Activated CD4-positive, alpha-beta T cell treated with anti-CD3 and anti-CD28 coated beads for 24 hours (primary cell): Measurements from ENCODE around the gene DOK3.

Experiments used
- DNase-seq, 2 donors: peaks; one replicate each; pipeline ENCODE4 v3.0.0-alpha.2; 2020; ENCODE audit warnings: low read depth in 2 of 2

DOK3 gene

DNA sequence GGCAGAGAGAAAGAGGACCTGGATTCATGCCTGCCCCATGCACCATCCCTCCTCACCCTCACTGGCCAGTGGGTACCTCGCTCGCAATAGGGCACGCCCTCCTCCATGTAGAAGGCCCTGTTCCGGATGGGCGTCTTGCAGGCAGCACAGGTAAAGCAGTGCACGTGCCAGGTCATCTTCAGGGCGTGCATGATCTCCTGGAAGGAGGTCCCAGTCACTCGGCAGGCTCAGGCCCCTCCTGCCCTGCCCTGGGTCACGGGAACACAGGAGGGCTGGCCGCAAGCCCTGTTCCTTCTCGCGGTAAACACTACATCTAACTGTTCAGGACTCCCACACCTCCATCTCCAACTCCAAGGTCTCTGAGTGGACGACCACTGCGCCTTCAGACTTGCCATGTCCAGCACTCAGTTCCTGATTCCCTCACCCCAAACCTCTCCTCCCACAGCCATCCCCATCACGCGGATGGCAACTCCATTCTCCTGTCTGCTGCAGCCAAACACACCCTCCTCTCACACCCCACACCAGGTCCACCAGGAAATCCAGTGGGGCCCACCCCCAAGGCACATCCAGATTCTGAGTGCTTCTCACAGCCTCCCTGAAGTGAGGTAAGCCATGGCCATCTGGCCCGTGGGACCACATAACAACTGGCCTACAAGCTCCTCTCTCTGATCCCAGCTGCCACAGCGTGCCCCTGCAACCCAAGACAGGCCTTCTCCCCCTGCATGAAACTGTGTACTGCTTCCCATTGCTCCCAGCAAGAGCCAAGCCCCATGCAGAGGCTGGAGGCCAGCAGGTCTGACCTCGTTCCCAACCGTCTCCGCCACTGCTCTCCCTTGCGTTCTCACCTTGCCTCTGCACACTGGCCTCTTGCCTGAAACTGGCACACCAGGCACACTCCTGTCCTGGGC lies 25.4 kb downstream of the DOK3 start:
- DNase-seq, result no peak

DNA sequence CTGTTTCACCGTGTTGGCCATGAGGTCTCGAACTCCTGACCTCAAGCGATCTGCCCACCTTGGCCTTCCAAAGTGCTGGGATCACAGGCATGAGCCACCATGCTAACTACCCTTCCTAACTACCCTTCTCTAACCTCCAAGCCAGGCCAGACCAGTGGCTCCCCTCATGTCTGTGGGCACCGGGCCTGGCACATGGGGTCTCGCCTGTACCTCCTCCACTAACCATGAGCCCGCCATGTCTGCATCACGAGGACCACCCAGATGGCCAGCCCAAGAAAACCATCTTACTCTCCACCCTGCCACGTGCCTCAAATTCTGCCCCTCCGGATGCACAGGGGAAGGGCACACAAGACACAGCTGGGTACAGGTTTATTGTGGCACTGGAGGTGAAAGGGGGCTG lies 26.6 kb downstream of the DOK3 start:
- no peak for DNase-seq

DNA sequence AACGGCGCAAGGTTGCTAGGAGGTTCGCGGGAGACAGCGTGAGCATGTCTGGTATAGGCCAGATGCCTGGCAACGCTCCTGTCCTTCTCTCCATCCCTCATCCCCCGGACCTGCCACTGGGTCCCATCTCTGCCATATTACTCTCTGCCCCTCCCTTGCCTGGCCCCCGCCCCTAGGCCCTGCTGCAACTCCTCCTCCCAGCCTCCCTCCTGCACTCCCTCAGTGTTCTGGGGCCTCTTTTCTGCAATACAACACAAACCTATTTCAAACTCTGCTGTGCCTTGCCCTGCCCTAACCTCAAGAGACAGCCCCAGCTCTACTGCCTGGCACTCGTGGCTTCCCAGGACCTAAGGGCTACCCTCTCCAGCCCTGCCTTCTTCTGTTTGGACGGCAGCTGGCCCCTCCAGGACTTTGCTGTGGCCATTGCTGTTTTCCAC lies 27.2 kb downstream of the DOK3 start:
- no peak for DNase-seq

DNA sequence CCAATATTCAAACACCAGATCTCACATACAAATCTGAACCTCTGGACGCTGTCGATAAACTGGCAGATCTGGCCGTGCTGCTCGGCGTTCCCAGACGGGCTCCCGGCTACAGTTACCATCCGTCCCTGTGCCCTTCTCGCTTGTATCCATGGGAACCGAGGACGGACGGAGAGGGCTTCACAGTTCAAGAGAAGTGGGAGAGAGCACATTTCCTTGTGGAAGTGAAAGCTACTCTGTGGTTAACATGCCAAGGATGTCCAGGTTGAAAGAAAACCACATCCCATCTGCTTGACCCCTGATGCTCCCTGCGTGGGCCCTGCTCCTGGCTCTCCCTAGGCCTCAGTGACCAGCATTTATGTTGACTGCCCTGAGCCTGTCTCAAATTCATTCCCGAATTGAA lies 29.9 kb downstream of the DOK3 start:
- no peak for DNase-seq

DNA sequence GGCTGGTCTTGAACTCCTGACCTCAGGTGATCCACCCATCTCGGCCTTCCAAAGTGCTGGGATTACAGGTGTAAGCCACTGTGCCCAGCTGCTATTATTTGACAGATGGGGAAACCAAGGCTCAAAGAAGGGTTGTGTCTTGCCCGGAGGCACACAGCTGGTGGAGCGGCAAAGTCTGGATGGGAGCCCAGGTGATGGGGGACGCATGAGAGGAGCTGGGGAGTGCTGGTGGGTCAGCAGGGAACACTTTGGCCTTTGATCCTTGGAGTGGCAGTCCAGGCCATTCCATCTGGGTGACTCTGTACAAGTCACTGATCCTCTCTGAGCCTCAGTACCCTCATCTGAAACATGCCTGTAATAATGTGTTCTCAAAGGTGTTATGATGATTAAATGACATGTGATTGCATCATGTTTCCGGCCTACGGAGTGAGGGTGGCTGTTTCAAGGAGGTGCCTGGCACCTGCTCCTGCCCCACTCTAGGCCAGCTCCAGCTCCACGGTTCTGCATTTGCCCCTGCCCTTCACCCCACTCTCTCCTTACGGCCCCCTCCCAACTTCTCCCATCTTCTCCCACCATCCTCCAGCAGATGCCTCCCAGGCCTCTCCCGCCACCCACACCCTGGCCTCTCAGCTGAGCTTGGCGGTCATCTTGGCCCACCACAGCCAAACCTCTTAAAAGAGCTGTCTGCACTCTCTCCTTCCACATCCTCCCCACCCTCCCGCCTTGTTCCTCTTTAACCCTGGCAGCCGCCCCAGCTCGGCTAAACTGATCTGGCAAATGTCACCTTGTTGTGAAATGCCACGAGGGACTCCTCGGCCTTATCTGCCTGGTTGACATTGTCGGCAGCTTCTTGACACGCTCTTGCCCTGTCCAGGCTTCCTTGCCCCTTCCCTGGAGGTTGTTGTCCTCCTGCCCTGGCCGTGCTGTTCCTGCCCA lies 30.6 kb downstream of the DOK3 start:
- DNase-seq, result no peak

DNA sequence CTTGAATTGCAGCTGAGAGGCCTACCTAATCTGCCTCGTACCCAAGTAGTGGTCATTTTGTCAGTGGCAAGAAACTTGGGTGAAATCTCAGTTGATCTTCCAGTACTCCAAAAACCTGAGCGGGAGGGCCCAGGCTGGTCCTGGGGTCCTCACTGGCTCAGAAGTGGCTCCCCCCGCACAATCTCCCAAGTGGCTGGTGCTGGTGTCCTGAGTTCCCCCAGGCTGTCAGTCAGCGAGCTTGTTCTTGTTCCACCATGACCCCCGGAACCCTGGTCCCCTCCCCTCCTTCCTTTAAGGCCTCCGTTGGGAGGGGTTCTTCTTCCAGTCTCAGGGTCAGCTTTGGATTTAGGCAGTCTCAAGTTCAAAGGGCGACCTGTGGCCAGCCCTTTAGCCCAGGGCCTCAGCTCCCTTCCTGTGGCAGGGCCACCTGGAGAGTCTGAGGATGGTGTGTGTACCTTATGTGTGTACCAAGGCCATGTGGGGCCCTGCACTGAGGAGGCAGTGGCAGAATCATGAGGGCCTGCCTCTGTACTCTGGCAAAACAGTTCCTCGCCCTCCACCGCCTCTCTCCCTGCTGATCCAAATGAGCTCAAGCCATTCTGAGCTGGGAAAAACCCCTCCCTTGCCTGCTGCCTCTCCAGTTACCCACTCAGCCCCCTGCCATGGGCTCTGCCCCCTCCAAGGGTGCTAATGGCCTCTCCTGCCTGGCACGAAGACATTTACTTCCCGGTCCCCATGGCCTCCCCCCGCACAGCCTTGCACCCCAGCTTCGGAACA lies 31.7 kb downstream of the DOK3 start:
- no peak for DNase-seq

DNA sequence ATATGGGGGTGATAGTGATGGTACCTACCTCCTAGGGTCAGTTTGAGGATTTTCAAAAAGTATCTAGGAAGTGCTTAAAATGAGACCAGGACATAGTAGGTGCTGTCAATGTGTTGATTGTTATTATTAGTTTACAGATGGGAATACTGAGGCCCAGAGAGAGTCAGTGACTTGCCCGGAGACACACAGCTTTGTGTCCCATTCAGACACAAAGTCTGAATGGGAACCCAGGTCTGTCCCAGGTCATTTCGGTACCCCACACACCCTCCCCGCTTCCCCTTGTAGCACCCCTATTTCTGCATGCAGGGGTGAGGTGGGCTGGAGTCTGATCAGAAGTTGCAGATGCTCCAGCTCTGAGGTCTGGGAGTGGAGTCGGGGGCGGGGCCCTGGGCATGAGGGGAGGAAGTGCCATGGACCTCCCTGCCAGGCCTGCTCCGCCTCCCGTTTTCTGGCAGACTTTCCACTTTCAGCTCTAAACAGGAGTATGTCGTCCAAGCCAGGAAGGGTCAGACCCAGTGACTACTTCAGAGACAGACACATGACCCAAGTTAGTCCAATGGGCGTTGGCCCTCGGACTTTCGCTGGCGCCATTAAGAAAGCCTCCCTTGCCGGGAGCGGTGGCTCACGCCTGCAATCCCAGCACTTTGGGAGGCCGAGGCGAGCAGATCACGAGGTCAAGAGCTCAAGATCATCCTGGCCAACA lies 32.9 kb downstream of the DOK3 start:
- DNase-seq, result no peak

DNA sequence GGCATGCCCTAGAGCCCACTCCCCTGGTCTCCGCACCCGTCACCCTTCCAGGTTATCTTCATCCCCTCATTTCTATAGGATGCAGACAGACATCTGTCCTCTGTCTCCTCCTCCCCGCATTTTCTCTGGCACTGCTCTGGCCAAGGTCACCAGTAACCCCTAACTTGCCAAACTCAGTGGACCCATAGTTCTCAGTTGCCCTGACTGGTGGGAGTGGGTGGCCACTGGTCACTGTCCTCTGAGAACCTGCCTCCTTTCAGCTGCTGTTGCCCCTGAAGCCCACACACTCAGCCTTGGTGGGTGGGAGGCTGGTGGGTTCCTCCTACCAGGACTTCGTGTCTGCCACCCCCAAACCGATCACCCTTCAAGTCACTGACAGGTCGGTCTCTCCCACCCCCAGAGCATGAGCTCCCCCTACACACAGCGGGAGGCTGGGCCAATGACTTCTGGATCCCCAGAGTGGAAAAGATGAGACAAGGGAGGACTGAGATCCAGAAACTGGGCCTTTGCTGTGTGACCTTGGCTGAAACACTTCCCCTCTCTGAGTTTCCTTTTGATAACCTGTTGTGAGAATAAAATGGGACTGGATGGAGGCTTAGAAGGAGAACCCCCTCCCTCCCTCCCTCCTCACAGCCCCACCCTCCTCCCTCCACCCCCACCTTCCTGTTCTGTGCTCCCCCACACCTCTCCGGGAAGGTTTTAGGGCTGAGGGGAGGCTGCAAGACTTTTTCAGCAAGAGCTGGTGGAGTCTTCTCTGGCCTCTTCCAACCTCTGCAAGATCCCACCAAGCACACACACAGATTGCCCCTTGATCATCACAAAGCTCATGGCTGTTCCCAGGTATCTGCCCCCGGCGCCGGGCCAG lies 33.8 kb downstream of the DOK3 start:
- no peak for DNase-seq

DNA sequence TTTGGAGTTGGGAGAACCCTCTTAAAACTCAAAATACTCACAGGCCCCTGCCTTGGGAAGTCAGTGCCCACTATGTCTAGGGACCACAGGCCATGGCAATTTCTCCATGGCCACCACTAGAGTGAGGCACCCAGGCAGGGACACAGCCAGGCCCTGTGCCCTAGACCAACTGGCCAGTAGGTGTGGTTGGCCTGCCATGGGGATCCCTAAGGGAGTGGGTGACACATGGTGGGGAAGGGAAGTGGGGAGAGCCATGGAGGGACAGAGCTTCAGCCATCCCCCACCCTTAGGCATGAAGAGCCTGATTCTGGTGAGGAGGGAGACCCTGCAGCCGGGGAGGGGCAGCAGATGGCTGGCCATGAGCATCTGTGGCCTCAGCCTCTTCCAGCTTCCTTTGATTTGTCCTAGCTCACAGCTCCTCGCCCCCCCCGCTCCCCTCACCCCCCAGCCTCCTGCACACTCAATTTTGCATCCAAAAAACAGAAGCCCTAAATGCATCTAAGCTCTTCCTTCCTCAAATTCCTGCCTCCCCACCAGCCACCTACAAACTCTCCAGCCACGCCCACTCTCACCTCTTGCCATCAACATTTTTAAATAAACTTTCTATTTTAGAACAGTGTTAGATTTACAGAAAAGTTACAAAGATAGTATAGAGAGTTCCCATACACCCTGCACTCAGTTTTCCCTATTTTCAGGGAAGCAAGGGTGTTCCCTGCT lies 34.6 kb downstream of the DOK3 start:
- no peak for DNase-seq

DNA sequence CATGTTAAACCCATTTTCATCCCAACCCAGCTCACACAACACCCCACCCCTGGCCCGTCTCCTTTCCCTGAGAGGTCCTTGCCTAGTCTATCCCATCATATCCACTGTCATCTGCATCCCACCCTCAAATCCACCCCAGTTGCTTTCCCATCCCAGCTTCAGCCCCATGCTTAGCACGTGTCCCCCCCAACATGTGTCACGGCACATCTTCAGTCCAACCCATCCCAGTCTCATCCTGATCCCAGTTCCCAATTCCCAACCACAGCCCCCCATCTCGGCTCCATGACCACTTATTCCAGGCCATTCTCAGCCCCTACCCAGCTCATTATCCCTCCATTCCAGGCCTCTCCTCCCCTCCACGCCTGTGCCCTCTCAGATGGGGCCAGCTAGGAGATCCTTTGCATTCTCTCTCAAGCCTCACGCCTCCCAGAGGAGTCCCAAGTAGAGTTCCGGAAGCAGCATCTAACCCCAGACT lies 35.6 kb downstream of the DOK3 start:
- no peak for DNase-seq

DNA sequence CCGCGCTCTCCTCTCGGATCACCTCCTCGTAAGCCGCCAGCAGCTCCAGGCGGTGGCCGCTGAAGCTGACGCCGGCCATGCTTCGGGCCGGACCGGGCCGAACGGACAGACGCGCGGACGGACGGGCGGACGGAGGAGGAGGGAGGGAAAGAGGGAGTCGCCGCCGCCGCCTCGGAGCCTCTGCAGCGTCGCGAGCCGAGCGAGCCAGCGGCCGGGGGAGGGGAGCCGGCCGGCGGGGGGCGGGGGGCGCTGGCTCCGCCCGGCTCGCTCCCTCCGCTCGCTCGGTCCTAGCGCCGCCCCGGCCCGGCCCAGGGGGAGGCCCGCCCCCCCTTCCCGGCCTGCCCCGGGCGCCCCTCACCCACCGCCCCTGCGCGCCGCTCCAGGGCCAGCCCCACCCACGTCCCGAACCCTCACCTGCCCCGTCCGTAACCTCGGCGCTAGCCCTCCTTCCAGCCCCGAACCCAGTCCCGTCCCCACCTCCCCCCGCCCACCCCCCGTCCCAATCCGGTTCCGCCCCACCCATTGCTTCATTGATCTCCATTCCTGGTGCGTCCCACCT lies 36.1 kb downstream of the DOK3 start, which contains the start of gene DBN1:
Gene DBN1 (minus strand): TSS at position 192 of the 559 bp plus-strand sequence. CDS start 113 bp downstream, at position 79.
- DNase-seq, result no peak

DNA sequence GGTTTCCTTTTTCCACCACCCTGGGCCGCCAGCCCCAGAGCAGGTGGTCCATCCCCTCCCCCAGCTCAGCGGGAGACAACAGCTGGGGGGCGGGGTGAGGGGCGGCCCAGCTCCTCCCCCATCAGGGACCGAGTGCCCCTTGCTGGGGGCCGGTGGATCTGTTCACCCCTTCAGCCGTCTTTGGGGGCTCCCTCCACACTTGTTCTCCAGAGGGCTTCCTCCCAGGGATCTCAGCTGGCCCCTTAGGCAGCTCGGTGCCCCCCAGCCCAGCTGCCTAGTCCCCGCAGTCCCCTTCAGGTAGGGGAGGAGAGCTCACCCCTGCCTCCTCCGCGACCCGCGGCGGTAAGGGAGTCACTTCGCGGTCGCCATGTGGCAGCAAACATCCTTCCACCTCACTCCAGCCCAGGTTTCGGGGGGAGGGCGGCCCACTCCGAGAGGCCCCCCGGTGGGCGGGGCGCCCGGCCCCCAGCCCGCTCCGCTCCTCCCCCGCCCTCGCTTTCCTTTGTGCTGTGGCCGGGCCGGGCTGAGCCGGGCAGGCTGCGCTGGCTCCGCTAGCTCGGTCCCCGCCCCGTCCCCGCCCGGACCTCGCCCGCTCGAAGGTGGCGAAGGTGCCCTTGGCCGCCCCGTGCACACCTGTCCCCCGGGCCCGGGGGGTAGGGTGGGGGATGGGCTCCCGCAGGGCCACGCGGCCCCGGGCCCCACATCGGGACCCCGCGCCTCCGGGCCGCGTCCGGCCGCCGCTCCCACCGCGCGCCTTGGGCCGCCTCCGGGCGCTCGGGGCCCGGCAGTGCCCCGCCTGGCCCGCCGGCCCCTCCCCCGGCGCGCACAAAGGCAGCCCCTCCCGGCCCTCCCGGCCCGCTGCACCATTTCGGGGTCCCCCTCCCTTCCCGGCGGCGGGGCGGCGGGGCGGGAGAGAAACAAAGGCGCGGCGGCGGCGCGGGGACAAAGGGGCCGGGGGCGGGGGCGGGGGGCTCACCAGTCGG lies 36.9 kb downstream of the DOK3 start:
- peak in 1 of 2 donors; percentile 47 for DNase-seq

DNA sequence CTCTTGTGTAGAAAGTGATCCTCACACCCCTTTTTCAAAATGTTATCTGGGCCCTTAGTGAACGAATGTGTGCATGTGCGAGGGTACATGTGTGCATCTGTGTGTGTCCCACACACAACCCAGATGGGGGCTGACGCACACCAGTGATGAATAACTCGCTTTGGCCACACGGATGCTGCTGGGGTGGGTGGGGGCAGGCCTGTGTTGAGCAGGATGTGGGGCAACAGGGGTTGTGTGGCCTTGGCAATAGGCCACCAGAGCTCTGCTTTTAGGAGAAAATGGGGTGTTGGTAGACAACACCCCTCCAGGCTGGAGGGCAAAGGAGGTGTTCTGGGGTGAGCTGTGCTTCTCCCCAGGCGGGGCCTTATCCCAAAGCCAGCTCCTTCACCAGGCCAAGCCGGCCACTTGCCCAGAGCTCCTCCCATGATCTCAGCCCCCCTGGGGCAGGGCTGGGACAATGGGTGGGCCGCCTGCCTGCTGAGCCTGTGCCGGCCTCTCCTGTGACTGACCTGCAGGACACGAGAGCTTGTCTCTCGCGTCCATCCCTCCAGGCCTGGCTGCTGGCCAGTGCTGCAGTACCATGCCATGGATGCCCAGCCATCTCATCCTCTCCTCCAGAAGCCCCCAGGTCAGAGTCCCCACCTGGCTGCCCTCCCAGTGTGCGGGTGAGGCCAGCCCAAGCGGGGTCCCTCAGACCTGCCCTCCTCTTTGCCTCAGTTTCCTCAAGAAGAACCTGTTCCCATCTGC lies 37.8 kb downstream of the DOK3 start:
- DNase-seq, result no peak

DNA sequence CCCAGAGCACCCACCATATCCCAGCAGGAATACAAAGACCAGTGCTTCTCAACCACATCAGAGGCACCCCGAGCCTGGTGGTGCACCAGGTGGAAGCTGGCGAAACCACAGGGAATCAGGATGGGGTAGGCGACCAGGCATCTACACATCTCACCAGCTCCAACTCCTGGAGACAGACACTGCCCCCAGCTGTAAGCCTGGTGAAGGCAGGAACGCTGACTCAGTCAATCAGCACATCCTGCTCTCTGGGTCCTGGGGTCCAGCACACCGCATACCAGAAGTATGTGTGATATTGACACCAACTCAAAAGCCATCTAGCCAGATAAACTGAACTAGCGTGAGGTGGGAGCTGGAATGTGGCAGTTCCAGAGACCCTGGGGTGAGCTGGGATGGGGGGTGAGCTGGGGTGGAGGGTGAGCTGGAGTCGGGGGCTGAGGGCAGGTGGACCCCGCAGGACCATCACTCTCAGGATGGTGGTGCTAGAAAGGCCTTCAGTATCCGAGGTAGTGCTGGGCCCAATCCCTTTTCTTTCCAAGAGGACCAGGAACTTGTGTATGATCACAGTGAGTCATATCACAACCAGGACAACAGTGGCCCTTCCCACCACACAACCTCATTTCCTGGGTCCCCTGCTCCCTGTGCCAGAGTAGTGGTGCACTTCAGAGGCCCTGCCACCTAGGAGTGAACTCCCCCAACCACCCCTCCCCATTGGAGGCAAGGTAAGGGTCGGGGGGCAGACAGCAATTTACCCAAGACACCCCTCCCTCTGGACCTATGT lies 38.7 kb downstream of the DOK3 start:
- no peak for DNase-seq

DNA sequence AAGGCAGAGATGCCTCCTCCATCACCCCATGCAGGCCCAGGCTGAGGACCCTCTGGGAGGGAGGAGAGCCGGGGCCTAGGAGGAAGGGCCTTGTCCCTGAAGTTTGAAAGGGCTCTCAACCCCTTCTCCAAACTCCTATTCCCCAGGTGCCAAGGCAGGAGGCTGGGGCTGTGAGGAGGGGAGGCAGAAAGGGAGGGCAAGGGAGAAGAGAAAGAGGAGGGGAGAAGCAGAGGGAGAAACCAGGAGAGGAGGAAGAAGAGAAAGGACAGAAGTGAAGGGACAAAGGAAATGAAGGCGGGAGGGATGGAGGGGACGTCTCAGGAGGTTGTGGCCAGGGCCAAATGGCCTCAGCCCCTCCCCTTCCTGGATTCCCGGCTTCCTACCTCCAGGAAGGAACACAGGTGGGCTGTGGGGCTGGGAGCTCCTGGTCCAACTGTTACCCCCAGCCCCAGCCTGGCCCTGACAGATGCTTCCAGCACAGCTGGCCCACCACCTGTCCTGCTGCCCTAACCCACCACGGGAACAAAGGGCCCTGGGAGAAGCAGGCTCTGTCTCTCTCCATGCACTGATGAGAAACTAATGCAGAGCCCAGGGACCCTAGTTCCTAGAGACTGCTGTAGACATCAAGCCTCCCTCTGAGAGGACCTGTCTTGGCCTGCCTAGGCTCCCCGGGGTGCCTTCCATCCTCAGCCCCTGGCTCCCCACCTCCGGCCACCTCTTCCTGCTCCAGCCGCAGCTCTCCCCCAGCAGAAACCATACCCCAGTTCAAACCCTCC lies 39.7 kb downstream of the DOK3 start:
- no peak for DNase-seq
